Upper lobe of left lung (tissue), 4 donors: Measurements from ENCODE around the gene TBL1XR1.

Experiments
- CTCF ChIP-seq, 6 experiments: fragments of 450-650 bp in 4 of 6; fragments of 200-600 bp in 2 of 6; sonication (generic) in 2 of 6; IDR thresholded peaks; one replicate each; pipeline ENCODE4 v1.5.1; 2016 to 2019; ENCODE audit warnings: antibody characterized with exemption in 6 of 6
- POLR2A ChIP-seq, 4 donors: fragments of 450-650 bp; IDR thresholded peaks; one replicate each; pipeline ENCODE4 v1.5.1; 2016 to 2017; ENCODE audit warnings: antibody characterized with exemption in 4 of 4, mild to moderate bottlenecking in 2 of 4
- POLR2AphosphoS5 ChIP-seq, 2 donors: sonication (generic); formaldehyde crosslinking; IDR thresholded peaks; one replicate each; pipeline ENCODE4 v1.5.1; 2017; ENCODE audit warnings: antibody characterized with exemption in 2 of 2

GRCh38 chr3:176994891-176995781 lies 202.1 kb downstream of the TBL1XR1 start:
- TF ChIP-seq CTCF (IDR thresholded peaks at IDR 0.05) (no peak), POLR2AphosphoS5 (IDR thresholded peaks at IDR 0.05) (no peak), POLR2A (IDR thresholded peaks at IDR 0.05) (no peak)
